ENCODE results near the gene MLST8. TPM values are rescaled to one million over a fixed set of nuclear protein-coding genes. Genes with fewer than 3 reads are reported as not detected.

Gene MLST8
- total and polyA plus RNA-seq, 9 donors: 7.4 to 56.2 (median 28.4) TPM

GRCh38 chr16:2228161-2228824 lies 23.0 kb downstream of the MLST8 start:
- no peak for TF ChIP-seq CTCF (IDR thresholded peaks at IDR 0.05)
- TF ChIP-seq POLR2A (IDR thresholded peaks at IDR 0.05): no peak
- no peak for TF ChIP-seq EP300 (IDR thresholded peaks at IDR 0.05)
- no peaks in the 10 kb centered on the region for H3K36me3 ChIP-seq
- DNase-seq: no peak
- no peaks in the 10 kb centered on the region for H3K9me3 ChIP-seq
- intact Hi-C loops (cut with DNase I): no loop called here
- no peak overlapping the region for H3K27ac ChIP-seq
- H3K4me1 ChIP-seq (ENCODE audit: insufficient read depth): peaks cover 5% of the 10 kb centered on the region
- H3K27me3 ChIP-seq: no peaks in the 10 kb centered on the region
- no peak overlapping the region for H3K4me3 ChIP-seq
- 85 to 91% (median 88%) methylated on average over 23 to 25 of the region's 25 CpGs for WGBS, 3 donors

- Histone ChIP-seq H3K27ac (no peak overlapping the region), H3K27me3 (no peaks in the 10 kb centered on the region), H3K36me3 (no peaks in the 10 kb centered on the region), H3K4me1 (ENCODE audit: insufficient read depth) (peaks cover 4% of the 10 kb centered on the region), H3K9me3 (no peaks in the 10 kb centered on the region), H3K4me3 (no peak overlapping the region)
- intact Hi-C loops (cut with DNase I): no loop called here
- TF ChIP-seq CTCF (IDR thresholded peaks at IDR 0.05) (no peak), POLR2A (IDR thresholded peaks at IDR 0.05) (no peak), EP300 (IDR thresholded peaks at IDR 0.05) (no peak)
- WGBS, 3 donors: 79 to 85% (median 84%) methylated on average over 12 of the region's 12 CpGs
- DNase-seq: no peak
Measured at GRCh38 chr16:2229091-2229490, 23.8 kb downstream of the MLST8 start.

GRCh38 chr16:2229632-2230250 lies 24.5 kb downstream of the MLST8 start:
- DNase-seq: no peak
- H3K4me3 ChIP-seq: no peak overlapping the region
- 86 to 94% (median 88%) methylated on average over 21 to 23 of the region's 23 CpGs for WGBS, 3 donors
- H3K9me3 ChIP-seq: no peaks in the 10 kb centered on the region
- intact Hi-C loops (cut with DNase I): no loop called here
- H3K36me3 ChIP-seq: no peaks in the 10 kb centered on the region
- H3K27ac ChIP-seq: no peak overlapping the region
- no peak for TF ChIP-seq EP300 (IDR thresholded peaks at IDR 0.05)
- H3K27me3 ChIP-seq: no peaks in the 10 kb centered on the region
- peaks cover 2% of the 10 kb centered on the region for H3K4me1 ChIP-seq (ENCODE audit: insufficient read depth)

GRCh38 chr16:2230376-2230775 lies 25.1 kb downstream of the MLST8 start:
- no peak overlapping the region for H3K27ac ChIP-seq
- H3K4me3 ChIP-seq: no peak overlapping the region
- 78 to 86% (median 82%) methylated on average over 13 of the region's 13 CpGs for WGBS, 3 donors
- DNase-seq: no peak
- H3K9me3 ChIP-seq: no peaks in the 10 kb centered on the region
- no peaks in the 10 kb centered on the region for H3K27me3 ChIP-seq
- H3K36me3 ChIP-seq: no peaks in the 10 kb centered on the region
- no peaks in the 10 kb centered on the region for H3K4me1 ChIP-seq (ENCODE audit: insufficient read depth)
- no peak for TF ChIP-seq CTCF (IDR thresholded peaks at IDR 0.05)
- no peak for TF ChIP-seq POLR2A (IDR thresholded peaks at IDR 0.05)
- no peak for TF ChIP-seq EP300 (IDR thresholded peaks at IDR 0.05)
- intact Hi-C loops (cut with DNase I): no loop called here

Data from ovary (tissue), 9 donors.